ENCODE measurements around the gene OR13C4.

DNA sequence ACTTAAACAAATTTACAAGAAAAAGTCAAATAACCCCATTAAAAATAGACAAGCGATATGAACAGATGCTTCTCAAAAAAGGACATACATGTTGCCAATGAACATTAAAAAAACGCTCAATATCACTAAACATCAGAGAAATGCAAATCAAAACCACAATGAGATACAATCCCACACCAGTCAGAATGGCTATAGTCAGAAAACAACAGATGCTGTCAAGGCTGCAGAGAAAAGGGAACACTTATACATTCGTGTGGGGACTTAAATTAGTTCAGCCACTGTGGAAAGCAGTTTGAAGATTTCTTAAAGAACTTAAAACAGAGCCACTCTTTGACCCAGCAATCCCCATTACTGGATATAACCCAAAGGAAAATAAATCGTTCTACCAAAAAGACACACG lies 12.1 kb downstream of the OR13C4 start:
- TF ChIP-seq EP300 (conservative IDR thresholded peaks at IDR 0.05; ENCODE audit: poor library complexity, severe bottlenecking) (no peak), TAF1 (IDR thresholded peaks at IDR 0.05; ENCODE audit: low read depth) (no peak), RAD21 (conservative IDR thresholded peaks at IDR 0.05) (no peak), POLR2AphosphoS5 (IDR thresholded peaks at IDR 0.05) (no peak), EZH2 (IDR thresholded peaks at IDR 0.05; ENCODE audit: borderline replicate concordance, insufficient read depth, low read length, poor library complexity, severe bottlenecking) (no peak), MXI1 (conservative IDR thresholded peaks at IDR 0.05; ENCODE audit: poor library complexity, severe bottlenecking) (no peak), SMC3 (conservative IDR thresholded peaks at IDR 0.05; ENCODE audit: poor library complexity) (no peak)
- TF ChIP-seq, protein P1, sequence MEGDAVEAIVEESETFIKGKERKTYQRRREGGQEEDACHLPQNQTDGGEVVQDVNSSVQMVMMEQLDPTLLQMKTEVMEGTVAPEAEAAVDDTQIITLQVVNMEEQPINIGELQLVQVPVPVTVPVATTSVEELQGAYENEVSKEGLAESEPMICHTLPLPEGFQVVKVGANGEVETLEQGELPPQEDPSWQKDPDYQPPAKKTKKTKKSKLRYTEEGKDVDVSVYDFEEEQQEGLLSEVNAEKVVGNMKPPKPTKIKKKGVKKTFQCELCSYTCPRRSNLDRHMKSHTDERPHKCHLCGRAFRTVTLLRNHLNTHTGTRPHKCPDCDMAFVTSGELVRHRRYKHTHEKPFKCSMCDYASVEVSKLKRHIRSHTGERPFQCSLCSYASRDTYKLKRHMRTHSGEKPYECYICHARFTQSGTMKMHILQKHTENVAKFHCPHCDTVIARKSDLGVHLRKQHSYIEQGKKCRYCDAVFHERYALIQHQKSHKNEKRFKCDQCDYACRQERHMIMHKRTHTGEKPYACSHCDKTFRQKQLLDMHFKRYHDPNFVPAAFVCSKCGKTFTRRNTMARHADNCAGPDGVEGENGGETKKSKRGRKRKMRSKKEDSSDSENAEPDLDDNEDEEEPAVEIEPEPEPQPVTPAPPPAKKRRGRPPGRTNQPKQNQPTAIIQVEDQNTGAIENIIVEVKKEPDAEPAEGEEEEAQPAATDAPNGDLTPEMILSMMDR (IDR thresholded peaks at IDR 0.05; ENCODE audit: poor library complexity, severe bottlenecking) = no peak
- TF ChIP-seq, protein P2, sequence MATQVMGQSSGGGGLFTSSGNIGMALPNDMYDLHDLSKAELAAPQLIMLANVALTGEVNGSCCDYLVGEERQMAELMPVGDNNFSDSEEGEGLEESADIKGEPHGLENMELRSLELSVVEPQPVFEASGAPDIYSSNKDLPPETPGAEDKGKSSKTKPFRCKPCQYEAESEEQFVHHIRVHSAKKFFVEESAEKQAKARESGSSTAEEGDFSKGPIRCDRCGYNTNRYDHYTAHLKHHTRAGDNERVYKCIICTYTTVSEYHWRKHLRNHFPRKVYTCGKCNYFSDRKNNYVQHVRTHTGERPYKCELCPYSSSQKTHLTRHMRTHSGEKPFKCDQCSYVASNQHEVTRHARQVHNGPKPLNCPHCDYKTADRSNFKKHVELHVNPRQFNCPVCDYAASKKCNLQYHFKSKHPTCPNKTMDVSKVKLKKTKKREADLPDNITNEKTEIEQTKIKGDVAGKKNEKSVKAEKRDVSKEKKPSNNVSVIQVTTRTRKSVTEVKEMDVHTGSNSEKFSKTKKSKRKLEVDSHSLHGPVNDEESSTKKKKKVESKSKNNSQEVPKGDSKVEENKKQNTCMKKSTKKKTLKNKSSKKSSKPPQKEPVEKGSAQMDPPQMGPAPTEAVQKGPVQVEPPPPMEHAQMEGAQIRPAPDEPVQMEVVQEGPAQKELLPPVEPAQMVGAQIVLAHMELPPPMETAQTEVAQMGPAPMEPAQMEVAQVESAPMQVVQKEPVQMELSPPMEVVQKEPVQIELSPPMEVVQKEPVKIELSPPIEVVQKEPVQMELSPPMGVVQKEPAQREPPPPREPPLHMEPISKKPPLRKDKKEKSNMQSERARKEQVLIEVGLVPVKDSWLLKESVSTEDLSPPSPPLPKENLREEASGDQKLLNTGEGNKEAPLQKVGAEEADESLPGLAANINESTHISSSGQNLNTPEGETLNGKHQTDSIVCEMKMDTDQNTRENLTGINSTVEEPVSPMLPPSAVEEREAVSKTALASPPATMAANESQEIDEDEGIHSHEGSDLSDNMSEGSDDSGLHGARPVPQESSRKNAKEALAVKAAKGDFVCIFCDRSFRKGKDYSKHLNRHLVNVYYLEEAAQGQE (IDR thresholded peaks at IDR 0.05; ENCODE audit: borderline replicate concordance) = no peak
